ENCODE results near the gene MOSPD3.

DNA sequence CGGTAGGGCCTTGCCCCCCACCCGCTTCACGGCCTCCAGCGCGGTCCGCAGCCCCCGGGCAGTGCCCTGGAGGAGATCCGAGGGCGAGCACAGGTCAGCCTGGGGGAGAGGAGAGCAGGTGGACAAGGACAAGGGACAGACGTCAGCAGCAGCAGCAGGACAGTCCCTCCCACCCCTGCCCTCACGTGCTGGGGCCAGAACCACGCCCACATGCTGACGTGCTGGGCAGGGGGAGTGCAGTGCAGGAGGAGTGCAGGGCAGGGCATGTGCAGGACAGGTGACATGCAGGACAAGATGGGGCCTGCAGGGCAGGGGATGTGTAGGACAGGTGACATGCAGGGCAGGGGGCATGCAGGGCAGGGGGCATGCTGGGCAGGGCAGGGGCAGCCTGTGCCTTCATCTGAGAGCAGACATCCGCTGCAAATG, 37.1 kb upstream of the MOSPD3 start:
- no peak for TF ChIP-seq CTCF (IDR thresholded peaks at IDR 0.05)
- no peak for TF ChIP-seq GATA2 (CRISPR knock-in tag; IDR thresholded peaks at IDR 0.05)
- TF ChIP-seq EP300 (IDR thresholded peaks at IDR 0.05; ENCODE audit: borderline replicate concordance in 1 of 2, low read depth in 1 of 2, low read length in 1 of 2), result no peak
- TF ChIP-seq RAD21 (IDR thresholded peaks at IDR 0.05; ENCODE audit: low read length), result no peak
- TF ChIP-seq POLR2AphosphoS5 (IDR thresholded peaks at IDR 0.05; ENCODE audit: low read depth, low read length), result no peak
- no peak for TF ChIP-seq NFIC (IDR thresholded peaks at IDR 0.05; ENCODE audit: borderline replicate concordance)
- TF ChIP-seq TCF12 (IDR thresholded peaks at IDR 0.05), result no peak
- no peak for TF ChIP-seq MEF2A (IDR thresholded peaks at IDR 0.05; ENCODE audit: borderline replicate concordance, low read depth)
- no peak for TF ChIP-seq MXI1 (IDR thresholded peaks at IDR 0.05; ENCODE audit: low read depth, low read length)
- TF ChIP-seq EZH2phosphoT487 (IDR thresholded peaks at IDR 0.05; ENCODE audit: borderline replicate concordance, low read depth), result no peak
- no peak for TF ChIP-seq CHD2 (IDR thresholded peaks at IDR 0.05; ENCODE audit: low read length, partially characterized antibody)
- TF ChIP-seq, protein P1, sequence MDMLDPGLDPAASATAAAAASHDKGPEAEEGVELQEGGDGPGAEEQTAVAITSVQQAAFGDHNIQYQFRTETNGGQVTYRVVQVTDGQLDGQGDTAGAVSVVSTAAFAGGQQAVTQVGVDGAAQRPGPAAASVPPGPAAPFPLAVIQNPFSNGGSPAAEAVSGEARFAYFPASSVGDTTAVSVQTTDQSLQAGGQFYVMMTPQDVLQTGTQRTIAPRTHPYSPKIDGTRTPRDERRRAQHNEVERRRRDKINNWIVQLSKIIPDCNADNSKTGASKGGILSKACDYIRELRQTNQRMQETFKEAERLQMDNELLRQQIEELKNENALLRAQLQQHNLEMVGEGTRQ (IDR thresholded peaks at IDR 0.05; ENCODE audit: borderline replicate concordance, low read depth, low read length), result no peak
- TF ChIP-seq, protein P2, sequence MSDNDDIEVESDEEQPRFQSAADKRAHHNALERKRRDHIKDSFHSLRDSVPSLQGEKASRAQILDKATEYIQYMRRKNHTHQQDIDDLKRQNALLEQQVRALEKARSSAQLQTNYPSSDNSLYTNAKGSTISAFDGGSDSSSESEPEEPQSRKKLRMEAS (IDR thresholded peaks at IDR 0.05; ENCODE audit: low read depth), result no peak
- no peak for TF ChIP-seq RFX5 (IDR thresholded peaks at IDR 0.05; ENCODE audit: low read length)

Measured in SK-N-SH (cell line).